Tibial artery (tissue), 4 donors: ENCODE results near the gene ZNF644.

ENCODE experiments used
- DNase-seq, 2 donors: peaks; one replicate each; pipeline ENCODE4 v3.0.0-alpha.2; 2019
- H3K27ac ChIP-seq, 2 donors: fragments of 200-600 bp; sonication (generic) in 1 of 2; 1 replicate in 1 of 2; 2 replicates in 1 of 2; pipeline ENCODE4 v1.5.1; 2018 to 2019; ENCODE audit warnings: mild to moderate bottlenecking in 1 of 2
- H3K27me3 ChIP-seq, 2 donors: fragments of 200-600 bp; sonication (generic) in 1 of 2; one replicate each; pipeline versions ENCODE4 v1.5.1 to v1.6.0; 2016 to 2019
- H3K36me3 ChIP-seq, 3 donors: fragments of 200-600 bp; sonication (generic) in 2 of 3; one replicate each; pipeline ENCODE4 v1.5.1; 2016 to 2019; ENCODE audit warnings: mild to moderate bottlenecking in 2 of 3
- H3K4me1 ChIP-seq, 4 donors: fragments of 200-600 bp; sonication (generic) in 2 of 4; 1 replicate in 3 of 4; 2 replicates in 1 of 4; pipeline ENCODE4 v1.5.1; 2016 to 2019
- H3K4me3 ChIP-seq, 2 donors: fragments of 200-600 bp; sonication (generic) in 1 of 2; 1 replicate in 1 of 2; 2 replicates in 1 of 2; pipeline ENCODE4 v1.5.1; 2018 to 2019; ENCODE audit warnings: mild to moderate bottlenecking in 2 of 2
- H3K9me3 ChIP-seq, 3 donors: fragments of 200-600 bp; sonication (generic) in 1 of 3; one replicate each; pipeline ENCODE4 v1.5.1; 2016 to 2019
- CTCF ChIP-seq, 2 experiments: fragments of 200-600 bp in 1 of 2; fragments of 450-650 bp in 1 of 2; IDR thresholded peaks; one replicate each; pipeline ENCODE4 v1.5.1; 2017 to 2019; ENCODE audit warnings: antibody characterized with exemption in 2 of 2, mild to moderate bottlenecking in 1 of 2, moderate library complexity in 1 of 2
- intact Hi-C: fragments of 100-400 bp; cut with DNase I; formaldehyde crosslinking; loops from one replicate; pipeline ENCODE4 v1.15.0; 2023; ENCODE audit warnings: low total_unique reads

Gene ZNF644

GRCh38 chr1:91018006-91018405 is 3.8 kb downstream of the ZNF644 start:
- Histone ChIP-seq H3K27ac (no peak overlapping the region), H3K4me1 (peaks cover 0 to 64% (median 19%) of the 10 kb centered on the region in 4 donors), H3K27me3 (no peaks in the 10 kb centered on the region), H3K36me3 (no peaks in the 10 kb centered on the region), H3K4me3 (no peak overlapping the region), H3K9me3 (no peaks in the 10 kb centered on the region)
- peak; percentile 23 for TF ChIP-seq CTCF (IDR thresholded peaks at IDR 0.05)
- no peak for DNase-seq
- intact Hi-C loops, result no loop called here

GRCh38 chr1:91015794-91016550 is 5.9 kb downstream of the ZNF644 start:
- Histone ChIP-seq H3K4me3 (no peak overlapping the region), H3K27me3 (no peaks in the 10 kb centered on the region), H3K9me3 (no peaks in the 10 kb centered on the region), H3K27ac (no peak overlapping the region), H3K36me3 (no peaks in the 10 kb centered on the region), H3K4me1 (peaks cover 0 to 77% (median 29%) of the 10 kb centered on the region in 4 donors)
- TF ChIP-seq CTCF (IDR thresholded peaks at IDR 0.05), result no peak
- no peak for DNase-seq
- intact Hi-C loops, result no loop called here

- Histone ChIP-seq H3K27ac (no peak overlapping the region), H3K36me3 (no peaks in the 10 kb centered on the region), H3K4me3 (no peak overlapping the region), H3K9me3 (no peaks in the 10 kb centered on the region), H3K4me1 (peaks cover 0 to 81% (median 28%) of the 10 kb centered on the region in 4 donors), H3K27me3 (no peaks in the 10 kb centered on the region)
- intact Hi-C loops, result no loop called here
- no peak for DNase-seq
- no peak for TF ChIP-seq CTCF (IDR thresholded peaks at IDR 0.05)
Measured at GRCh38 chr1:91015358-91015780, 6.5 kb downstream of the ZNF644 start.

GRCh38 chr1:91014475-91014874 is 7.4 kb downstream of the ZNF644 start:
- Histone ChIP-seq H3K9me3 (no peaks in the 10 kb centered on the region), H3K36me3 (no peaks in the 10 kb centered on the region), H3K4me1 (peaks cover 0 to 81% (median 30%) of the 10 kb centered on the region in 4 donors), H3K27me3 (no peaks in the 10 kb centered on the region), H3K4me3 (no peak overlapping the region), H3K27ac (no peak overlapping the region)
- no peak for DNase-seq
- intact Hi-C loops, result no loop called here
- no peak for TF ChIP-seq CTCF (IDR thresholded peaks at IDR 0.05)

- Histone ChIP-seq H3K27me3 (no peaks in the 10 kb centered on the region), H3K4me1 (peaks cover 0 to 79% (median 28%) of the 10 kb centered on the region in 4 donors), H3K36me3 (no peaks in the 10 kb centered on the region), H3K27ac (no peak overlapping the region), H3K4me3 (no peak overlapping the region), H3K9me3 (no peaks in the 10 kb centered on the region)
- DNase-seq, result no peak
- intact Hi-C loops, result no loop called here
- no peak for TF ChIP-seq CTCF (IDR thresholded peaks at IDR 0.05)
Measured at GRCh38 chr1:91013302-91013701, 8.5 kb downstream of the ZNF644 start.
